HL-60/S4 treated with phorbol 12-myristate 13-acetate at 8.2 ng/mL for 4 days and 3 days (cell line): ENCODE measurements around the gene ZNF135.

ENCODE experiments used
- in situ Hi-C: fragments of 300-500 bp; cut with MboI; formaldehyde crosslinking; loops from 2 replicates; pipeline ENCODE4 v1.15.0; 2022; ENCODE audit warnings: low sequenced_read_pairs

Gene ZNF135

DNA sequence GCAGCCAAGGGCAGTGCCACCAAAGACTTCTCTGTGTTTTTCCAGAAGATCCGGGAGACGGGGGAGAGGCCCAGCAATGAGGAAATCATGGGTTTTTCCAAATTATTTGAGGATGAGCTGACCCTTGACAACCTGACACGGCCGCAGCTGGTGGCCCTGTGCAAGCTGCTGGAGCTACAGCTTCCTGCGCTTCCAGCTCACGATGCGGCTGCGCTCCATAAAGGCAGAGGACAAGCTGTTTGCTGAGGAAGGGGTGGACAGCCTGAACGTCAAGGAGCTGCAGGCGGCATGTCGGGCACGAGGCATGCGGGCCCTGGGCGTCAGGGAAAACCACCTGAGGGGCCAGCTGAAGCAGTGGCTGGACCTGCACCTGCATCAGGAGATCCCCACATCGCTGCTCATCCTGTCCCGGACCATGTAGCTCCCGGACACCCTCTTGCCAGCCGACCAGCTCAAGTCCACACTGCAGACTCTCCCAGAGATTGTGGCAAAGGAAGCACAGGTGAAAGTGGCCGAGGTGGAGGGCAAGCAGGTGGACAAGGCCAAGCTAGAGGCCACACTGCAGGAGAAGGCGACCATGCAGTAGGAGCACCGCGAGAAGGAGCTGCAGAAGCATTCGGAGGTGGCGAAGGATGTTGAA is 13.6 kb upstream of the ZNF135 start:
- in situ Hi-C loops = no loop called here

DNA sequence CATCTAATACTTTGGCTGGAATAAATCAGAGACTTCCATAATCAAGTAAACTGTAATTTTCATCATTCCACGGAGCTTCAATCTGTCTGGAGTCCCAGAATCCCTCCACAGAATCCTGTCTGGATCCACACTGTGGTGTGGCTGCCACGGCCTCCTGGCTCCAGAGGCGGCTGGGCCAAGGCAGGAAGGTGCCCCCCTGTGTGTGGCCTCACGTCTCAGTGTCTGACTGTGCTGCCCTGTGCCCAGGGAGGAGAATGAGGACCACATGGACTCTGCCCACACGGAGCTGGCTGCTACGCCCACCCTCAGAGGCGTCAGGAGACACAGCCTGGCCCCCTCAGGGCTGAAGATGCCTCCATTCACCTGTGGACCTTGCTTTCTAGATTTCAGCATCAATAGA is 12.2 kb upstream of the ZNF135 start:
- in situ Hi-C loops = no loop called here

DNA sequence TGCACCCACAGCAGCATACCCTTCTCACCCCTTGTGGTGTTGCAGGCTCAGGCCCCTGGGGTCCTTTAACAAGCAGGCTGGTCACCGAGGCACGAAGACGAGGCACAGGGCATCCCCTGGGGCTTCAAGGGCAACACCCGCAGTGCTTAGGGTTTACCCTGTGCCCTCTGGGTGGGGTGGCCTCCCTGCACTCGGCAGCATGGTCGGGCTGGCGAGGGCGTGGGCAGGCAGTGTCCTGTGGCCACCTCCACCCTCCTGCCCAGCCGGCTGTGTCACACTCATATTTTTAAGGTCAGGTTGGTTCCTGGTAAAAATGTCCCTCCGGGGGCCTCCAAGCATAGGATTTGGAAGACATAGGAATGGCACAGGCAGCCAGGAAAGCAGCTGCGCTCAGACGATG is 11.4 kb upstream of the ZNF135 start:
- in situ Hi-C loops = no loop called here

DNA sequence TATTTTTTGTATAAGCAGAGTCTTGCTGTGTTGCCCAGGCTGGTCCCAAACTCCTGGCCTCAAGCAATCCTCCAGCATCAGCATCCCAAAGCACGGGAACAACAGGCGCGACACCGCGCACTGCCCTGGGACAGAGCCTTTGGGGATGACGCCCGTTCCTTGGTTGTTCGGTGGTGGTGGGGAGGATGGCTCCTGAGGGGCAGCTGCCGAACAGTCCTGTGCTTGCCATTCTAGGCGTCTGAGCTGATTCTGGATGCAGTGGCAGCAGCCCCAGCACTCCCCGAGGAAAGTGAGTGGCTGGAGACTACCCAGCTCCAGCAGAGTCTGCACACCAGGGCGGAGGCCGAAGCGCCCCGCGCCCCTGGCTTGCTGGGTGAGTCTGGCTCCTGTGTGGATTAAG is 6.8 kb upstream of the ZNF135 start:
- in situ Hi-C loops = no loop called here

DNA sequence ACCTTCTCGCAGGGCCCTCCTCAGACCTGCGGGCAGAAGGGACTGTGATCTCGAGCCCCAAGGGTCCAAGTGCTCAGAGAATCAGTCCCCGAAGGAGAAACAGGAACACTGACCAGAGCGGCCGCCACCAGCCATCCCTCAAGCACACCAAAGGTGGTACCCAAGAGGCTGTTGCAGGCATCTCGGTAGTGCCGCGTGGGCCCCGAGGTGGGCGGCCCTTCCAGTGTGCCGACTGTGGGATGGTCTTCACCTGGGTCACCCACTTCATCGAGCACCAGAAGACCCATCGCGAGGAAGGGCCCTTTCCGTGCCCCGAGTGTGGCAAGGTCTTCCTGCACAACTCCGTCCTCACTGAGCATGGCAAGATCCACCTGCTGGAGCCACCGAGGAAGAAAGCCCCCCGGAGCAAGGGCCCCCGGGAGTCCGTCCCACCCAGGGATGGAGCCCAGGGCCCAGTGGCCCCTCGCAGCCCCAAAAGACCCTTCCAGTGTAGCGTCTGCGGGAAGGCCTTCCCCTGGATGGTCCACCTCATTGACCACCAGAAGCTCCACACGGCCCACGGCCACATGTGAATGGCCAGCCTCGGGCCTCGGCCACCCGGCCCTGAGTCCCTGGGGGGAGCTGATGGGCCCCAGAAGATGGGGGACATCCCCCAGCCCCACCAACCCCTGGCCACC is 5.5 kb upstream of the ZNF135 start:
- in situ Hi-C loops = no loop called here

DNA sequence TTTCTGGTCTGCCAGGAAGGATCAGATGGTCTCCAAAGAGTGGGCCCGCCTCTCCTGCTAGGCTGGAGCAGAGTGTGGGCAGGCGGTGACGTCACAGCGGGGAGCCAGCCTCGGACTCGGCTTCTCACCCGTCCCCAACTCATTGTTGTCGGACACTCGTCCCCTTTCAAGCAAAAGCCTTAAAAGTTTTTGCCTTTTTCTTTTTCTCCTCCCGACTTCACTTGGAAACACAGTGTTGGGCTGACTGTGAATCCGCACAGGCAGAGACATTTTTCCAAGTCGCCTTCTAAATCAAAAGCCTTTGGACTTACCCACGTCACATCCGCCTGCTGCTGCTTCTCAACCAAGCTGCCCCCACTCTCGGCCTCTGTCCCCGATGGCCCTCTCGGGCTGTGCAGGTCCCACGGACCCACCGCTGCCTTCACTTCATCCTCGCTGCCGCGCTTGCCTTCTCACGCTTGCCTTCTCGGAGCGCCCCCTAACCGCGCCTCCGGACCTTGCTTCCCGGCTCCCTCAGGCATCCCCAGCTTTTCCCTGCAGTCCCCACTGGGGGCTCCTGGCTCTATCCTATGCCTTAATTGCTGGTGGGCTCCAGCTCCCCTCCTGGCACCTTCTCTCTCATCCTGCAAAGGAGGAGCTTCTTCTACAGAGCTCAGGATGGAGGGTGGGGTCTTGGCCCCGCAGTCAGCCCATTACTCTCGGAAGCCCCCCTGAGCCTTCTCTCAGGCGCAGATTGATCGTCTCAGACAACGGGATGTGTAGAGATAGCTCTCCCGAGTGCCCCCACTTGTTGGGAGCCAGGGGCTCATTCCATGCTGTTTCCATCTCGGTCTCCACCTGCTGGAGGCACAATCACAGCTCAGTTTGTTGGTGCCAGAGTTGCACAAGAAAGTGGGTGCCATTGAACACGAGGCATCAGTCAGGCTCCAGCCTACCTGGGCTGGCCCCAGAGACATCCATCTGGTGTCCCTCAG is 3.9 kb upstream of the ZNF135 start:
- in situ Hi-C loops = no loop called here

DNA sequence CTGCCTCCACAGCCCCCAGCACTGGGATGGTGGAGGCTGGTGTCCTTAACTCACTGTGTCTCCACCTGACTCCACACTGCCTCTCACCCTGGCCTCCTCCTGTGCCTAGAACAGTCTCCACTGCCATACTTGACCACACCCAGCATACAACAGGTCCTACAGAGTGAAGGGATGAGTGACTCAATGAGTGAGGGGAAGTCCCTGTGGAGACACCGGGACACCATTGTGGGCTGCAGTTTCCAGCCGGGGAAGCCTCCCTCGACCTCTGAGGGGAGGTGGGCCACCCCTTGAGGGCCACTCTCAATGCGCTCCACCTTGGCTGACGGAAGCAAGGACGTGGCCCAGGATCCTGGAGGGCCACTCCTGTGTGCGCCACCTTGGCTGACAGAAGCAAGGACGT is 2.8 kb upstream of the ZNF135 start:
- in situ Hi-C loops = no loop called here

DNA sequence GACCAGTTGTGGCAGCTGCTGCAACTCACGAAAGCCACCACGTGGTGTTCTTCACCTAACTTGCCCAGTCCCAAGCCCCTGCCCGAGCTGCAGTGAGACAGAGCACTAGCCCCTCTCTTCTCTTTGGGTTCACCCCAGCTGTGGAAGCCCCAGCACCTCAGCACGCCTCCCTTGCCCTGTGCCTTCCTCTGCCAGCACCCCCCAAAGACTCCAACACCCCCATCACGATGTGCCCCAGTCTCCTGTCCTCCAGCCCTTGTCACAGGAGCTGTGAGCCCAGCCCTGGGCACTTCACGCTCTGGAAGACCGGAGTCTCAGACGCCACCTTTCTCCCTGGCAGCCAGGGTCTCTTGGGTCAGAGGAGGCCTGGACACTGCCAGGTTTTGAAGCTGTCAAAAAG is 2.2 kb upstream of the ZNF135 start:
- in situ Hi-C loops = no loop called here

DNA sequence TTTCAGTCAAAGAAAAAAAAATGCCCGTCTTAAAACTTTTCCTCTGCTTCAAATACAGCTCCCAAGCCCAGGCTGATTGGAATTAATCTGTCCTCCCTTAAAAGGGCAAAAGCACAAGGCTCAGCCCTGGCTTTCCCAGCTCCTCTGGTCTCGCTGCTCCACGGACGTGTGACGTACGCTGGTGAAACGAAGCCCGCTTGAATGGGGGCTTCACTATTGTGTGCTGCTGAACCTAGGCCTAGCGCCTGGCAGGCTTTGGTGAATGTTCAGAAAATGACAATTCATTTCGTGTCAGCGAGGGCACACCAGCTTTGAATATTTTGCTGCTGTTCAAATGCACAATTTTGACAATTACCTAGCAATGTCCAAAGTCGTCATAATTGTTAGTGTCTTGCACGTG is 615 bp upstream of the ZNF135 start:
- in situ Hi-C loops = no loop called here

DNA sequence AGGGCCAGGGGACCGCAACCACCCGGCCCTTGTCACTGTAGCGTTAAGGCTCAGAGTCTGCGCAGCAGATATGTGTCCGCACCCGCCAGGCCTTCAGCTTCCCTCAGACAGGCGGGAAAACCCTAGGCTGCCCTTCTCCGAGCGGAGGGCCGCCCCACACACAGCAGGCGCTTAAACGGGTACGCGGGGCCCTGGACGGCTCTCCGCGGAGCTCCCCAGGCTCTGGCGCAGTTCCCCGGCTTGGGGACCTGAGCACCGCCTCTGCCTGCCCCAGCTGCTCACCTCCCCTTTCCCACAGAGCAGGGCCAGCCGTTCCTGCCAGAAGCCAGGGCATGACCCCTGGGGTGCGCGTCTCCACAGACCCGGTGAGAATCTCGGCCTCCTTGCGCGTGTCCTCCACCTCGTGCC is 593 bp downstream of the ZNF135 start:
- in situ Hi-C loops = no loop called here

DNA sequence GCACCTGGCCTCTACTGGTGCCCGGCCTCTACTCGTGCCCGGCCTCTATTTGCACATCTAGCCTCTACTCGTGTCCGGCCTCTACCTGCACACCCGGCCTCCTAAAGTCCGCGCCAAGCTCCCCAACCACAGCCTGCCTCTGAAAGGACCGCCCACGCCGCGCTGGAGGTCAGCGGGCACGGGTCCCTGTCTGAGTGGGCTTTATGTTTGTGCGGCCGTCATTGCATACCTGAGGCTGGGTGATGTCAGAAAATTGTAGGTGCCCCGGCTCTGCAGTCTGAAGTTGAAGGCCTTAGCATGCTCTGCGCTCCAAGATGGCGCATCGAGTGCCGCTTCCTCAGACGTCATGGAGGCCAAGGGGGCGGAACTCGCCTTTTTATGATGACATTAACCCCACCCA is 1.1 kb downstream of the ZNF135 start:
- in situ Hi-C loops = no loop called here

DNA sequence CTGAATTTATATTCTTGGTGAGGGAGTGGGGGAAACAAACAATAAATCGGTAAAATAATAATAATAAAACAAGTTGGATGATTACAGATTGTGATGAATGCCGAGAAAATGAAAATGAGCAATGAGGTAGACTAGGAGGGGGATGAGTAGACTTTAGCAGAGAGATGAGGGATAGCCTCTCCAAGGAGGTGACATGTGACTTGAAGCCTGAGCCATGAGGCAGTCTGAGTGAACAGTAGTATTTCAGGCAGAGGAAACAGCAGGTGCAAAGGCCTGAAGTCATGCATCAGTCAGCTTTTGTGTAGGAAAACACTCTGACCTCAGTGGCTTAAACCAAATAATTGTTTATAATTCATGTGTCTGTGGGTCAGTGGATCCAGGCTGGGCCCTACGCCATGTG is 4.6 kb downstream of the ZNF135 start:
- in situ Hi-C loops = no loop called here

DNA sequence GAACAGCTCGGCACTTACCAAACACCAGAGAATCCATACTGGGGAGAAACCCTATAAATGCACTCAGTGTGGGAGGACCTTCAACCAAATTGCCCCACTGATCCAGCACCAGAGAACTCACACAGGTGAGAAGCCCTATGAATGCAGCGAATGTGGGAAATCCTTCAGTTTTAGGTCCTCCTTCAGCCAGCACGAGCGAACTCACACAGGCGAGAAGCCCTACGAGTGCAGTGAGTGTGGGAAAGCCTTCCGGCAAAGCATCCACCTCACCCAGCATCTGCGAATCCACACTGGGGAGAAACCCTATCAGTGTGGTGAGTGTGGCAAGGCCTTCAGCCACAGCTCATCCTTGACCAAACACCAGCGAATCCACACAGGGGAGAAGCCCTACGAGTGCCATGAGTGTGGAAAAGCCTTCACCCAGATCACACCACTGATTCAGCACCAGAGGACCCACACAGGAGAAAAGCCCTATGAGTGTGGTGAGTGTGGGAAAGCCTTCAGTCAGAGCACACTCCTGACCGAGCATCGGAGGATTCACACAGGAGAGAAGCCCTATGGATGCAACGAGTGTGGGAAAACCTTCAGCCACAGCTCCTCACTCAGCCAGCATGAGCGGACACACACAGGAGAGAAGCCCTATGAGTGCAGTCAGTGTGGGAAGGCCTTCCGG is 8.3 kb downstream of the ZNF135 start:
- in situ Hi-C loops = no loop called here

DNA sequence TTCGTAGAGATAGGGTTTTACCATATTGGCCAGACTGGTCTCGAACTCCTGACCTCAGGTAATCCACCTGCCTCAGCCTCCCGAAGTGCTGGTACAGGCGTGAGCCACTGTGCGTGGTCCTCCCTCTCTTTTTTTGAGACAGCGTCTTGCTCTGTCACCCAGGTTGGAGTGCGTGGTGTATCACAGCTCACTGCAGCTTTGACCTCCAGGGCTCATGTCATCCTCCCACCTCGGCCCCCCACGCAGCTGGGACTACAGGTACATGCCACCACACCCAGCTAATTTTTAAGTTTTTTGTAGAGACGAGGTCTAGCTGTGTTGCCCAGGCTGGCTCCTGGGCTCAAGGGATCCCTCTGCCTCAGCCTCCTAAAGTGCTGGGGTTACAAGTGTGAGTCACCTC is 20.7 kb downstream of the ZNF135 start:
- in situ Hi-C loops = no loop called here

DNA sequence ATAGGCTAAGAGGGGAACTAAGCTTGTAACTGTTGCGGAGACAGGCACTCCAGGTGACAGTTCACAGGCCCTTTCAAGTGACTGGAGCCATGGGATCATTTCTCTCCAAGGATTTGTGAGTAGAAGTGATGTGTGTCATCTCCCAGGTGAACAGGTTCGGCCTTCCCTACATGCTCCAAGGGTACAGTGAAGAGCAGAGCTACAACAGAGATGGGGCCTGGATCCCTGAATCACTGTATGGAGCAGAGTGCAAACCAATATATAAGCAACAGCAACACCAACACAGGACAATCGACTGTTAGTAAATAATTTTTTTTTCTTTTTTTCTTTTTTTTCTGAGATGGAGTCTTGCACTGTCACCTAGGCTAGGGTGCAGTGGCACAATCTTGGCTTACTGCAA is 23.9 kb downstream of the ZNF135 start:
- in situ Hi-C loops = no loop called here

DNA sequence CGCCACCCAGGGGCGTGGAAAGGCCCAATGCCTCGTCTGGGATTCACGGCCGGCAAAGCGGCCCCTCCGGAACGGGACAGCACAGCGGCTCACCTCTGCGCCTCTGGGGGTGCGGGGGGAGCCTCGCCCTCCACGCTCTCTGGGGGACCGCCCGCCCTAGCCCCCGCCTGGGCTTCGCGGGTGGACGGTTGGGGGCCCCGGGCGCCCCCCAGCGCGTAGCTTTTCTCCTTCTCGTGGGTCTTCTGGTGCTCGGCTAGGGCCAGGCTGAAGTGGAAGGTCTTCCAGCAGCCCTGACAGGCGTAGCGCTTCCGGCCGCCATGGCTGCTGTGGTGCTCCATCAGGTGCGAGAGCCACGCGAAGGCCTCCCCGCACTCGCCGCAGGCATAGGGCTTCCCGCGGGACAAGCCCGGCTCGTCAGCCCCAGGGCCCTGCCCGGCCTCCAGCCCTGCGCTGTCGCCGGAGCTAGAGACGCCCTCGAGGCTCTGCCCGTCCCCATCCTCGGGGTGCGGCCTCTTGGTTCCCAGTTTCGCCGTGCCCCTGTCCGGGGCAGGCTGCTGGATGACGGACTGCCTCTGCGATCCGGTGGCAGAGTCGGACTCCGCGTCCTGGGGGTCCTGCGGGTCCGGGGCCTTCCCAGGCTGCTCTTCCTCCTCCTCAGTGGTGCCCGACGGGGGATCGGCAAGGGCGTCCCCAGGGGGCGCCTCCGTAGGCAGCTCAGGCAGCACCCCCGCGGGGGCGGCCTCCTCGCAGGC is 25.7 kb downstream of the ZNF135 start:
- in situ Hi-C loops = no loop called here

DNA sequence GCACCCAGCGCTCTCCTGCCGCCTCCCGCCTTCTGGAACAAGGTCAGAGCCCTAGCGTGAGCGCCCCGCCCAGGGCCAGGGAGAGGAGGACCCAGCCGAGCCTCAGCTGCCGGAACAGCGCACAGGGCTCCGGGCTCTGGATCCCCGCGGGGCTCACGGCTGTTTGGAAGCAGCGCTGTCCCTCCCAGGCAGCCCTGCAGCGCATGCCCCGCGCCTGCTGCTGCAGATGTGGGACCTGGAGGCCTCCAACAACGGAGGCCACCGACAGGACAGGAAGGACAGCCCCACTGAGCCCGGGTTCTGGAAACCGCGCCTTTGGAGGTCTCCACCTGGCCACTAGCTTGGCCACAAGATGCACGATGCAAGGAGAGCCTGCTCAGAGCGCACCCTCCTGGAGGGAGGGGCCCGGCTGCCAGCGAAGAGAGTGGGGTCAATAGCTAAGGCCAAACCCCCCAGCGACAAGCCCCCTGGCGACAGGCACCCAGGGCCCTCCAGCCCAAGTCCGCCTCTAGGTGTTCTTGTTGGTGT is 26.3 kb downstream of the ZNF135 start:
- in situ Hi-C loops = no loop called here

DNA sequence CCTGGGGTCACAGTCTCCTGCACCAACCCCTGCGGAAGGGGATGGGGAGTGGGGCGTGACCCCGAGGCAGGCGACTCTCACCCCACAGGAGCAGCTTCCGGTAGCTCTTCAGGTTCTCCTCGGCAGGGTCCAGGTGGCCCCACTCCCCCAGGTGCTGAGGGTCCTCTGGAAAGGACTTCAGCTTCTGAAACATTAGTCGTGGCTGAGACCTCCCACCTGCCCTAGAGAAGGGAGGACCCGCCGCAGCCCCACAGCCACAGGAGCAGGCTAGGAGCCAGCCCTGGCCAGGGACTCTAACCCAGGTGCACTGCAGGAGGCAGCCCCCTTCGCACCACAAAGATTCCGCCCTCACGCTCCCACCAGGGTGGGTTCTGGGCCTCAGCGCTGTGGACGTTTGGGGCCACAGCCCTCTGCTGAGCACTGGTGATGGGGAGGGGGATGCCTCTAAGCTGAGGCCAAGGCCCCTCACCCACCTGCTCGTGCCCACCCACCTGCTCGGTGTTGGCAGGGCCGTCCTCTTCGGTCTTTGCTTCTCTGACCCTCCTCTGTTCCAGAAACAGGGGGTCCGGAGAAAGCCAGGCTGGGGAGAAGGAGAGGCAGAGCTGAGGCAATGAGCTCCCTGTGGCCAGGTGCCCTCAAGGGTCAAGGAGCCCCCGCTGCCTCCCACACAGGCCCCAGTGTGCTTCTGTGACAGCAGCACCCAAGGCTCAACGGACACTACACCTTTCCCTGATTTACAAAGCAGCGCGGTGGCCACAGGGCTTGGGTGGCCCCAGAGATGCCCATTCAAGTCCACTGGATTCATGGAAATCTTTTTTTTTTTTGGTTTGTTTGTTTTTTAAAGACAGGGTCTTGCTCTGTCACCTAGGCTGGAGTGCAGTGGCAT is 28.0 kb downstream of the ZNF135 start:
- in situ Hi-C loops = no loop called here

DNA sequence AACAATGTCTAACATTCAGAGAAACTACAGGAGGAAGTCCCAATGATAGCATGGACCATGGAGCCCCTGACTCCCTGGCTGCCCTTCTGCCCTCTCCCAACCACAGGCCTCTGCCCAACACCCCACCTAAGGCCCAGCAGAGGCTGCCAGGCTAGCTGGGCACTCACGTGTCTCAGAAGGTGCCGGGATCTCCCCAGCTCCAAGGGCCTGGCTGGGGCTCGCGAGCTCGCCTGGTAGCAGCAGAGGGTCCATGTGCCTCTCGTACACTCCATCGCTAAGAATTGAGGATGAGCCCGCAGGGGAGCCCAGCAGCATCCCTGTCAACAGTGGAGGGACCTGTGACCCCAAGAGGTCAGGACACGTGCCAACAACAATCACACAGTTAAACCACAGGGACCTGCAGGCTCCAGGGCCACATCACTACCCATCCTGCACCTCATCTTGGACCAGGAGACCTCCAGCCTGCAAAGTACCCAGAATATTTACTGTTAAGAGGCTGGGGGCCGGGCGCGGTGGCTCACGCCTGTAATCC is 29.5 kb downstream of the ZNF135 start:
- in situ Hi-C loops = no loop called here
